ENCODE measurements around the gene TNFSF11. TPM values are rescaled to one million over a fixed set of nuclear protein-coding genes. Genes with fewer than 3 reads are reported as not detected.

Gene TNFSF11
- total and polyA plus RNA-seq, 4 donors: 0.15 to 0.40 (median 0.22) TPM; not detected in 1

- no peaks in the 10 kb centered on the region for H3K4me1 ChIP-seq (ENCODE audit: control insufficient read depth, insufficient read depth, low read length)
- peak in 2 of 6 donors; percentile 35 to 46 for DNase-seq (ENCODE audit: low read depth in 4 of 6, low spot score in 6 of 6)
- H3K27me3 ChIP-seq (ENCODE audit: control insufficient read depth, insufficient read depth, low read length): peaks cover 4% of the 10 kb centered on the region
- no peak overlapping the region for H3K27ac ChIP-seq (ENCODE audit: low read depth, low read length)
- no peaks in the 10 kb centered on the region for H3K9me3 ChIP-seq (ENCODE audit: control insufficient read depth, insufficient read depth, low read length)
- H3K36me3 ChIP-seq (ENCODE audit: control insufficient read depth, insufficient read depth, low read length): no peaks in the 10 kb centered on the region
- no peak overlapping the region for H3K4me3 ChIP-seq (ENCODE audit: low read depth, low read length)
Measured at GRCh38 chr13:42649141-42649540, 75.2 kb downstream of the TNFSF11 start.

GRCh38 chr13:42649831-42650230 is 75.9 kb downstream of the TNFSF11 start:
- no peak overlapping the region for H3K27ac ChIP-seq (ENCODE audit: low read depth, low read length)

GRCh38 chr13:42650506-42650905 is 76.6 kb downstream of the TNFSF11 start:
- H3K36me3 ChIP-seq (ENCODE audit: control insufficient read depth, insufficient read depth, low read length): no peaks in the 10 kb centered on the region
- DNase-seq (ENCODE audit: low read depth in 4 of 6, low spot score in 6 of 6): no peak
- H3K4me1 ChIP-seq (ENCODE audit: control insufficient read depth, insufficient read depth, low read length): no peaks in the 10 kb centered on the region
- no peak overlapping the region for H3K27ac ChIP-seq (ENCODE audit: low read depth, low read length)
- peaks cover 4% of the 10 kb centered on the region for H3K27me3 ChIP-seq (ENCODE audit: control insufficient read depth, insufficient read depth, low read length)
- H3K9me3 ChIP-seq (ENCODE audit: control insufficient read depth, insufficient read depth, low read length): no peaks in the 10 kb centered on the region
- H3K4me3 ChIP-seq (ENCODE audit: low read depth, low read length): no peak overlapping the region
- WGBS (ENCODE audit: insufficient coverage): 58% methylated on average over 2 of the region's 3 CpGs

More at GRCh38 chr13:42649831-42650230, 75.9 kb downstream of the TNFSF11 start:
- WGBS (ENCODE audit: insufficient coverage): no CpG with 5 or more reads among the region's 1 CpG
- DNase-seq (ENCODE audit: low read depth in 4 of 6, low spot score in 6 of 6): peak in 5 of 6 donors; percentile 36 to 95 (median 51)
- Histone ChIP-seq H3K4me3 (ENCODE audit: low read depth, low read length) (no peak overlapping the region), H3K27me3 (ENCODE audit: control insufficient read depth, insufficient read depth, low read length) (peaks cover 4% of the 10 kb centered on the region), H3K36me3 (ENCODE audit: control insufficient read depth, insufficient read depth, low read length) (no peaks in the 10 kb centered on the region), H3K9me3 (ENCODE audit: control insufficient read depth, insufficient read depth, low read length) (no peaks in the 10 kb centered on the region), H3K4me1 (ENCODE audit: control insufficient read depth, insufficient read depth, low read length) (no peaks in the 10 kb centered on the region)

GRCh38 chr13:42651936-42652641 is 78.1 kb downstream of the TNFSF11 start:
- no peaks in the 10 kb centered on the region for H3K9me3 ChIP-seq (ENCODE audit: control insufficient read depth, insufficient read depth, low read length)
- peaks cover 4% of the 10 kb centered on the region for H3K27me3 ChIP-seq (ENCODE audit: control insufficient read depth, insufficient read depth, low read length)
- H3K27ac ChIP-seq (ENCODE audit: low read depth, low read length): no peak overlapping the region
- no peak for DNase-seq (ENCODE audit: low read depth in 4 of 6, low spot score in 6 of 6)
- H3K36me3 ChIP-seq (ENCODE audit: control insufficient read depth, insufficient read depth, low read length): no peaks in the 10 kb centered on the region
- H3K4me1 ChIP-seq (ENCODE audit: control insufficient read depth, insufficient read depth, low read length): no peaks in the 10 kb centered on the region
- no peak overlapping the region for H3K4me3 ChIP-seq (ENCODE audit: low read depth, low read length)
- WGBS (ENCODE audit: insufficient coverage): 96% methylated on average over 4 of the region's 6 CpGs

DNA sequence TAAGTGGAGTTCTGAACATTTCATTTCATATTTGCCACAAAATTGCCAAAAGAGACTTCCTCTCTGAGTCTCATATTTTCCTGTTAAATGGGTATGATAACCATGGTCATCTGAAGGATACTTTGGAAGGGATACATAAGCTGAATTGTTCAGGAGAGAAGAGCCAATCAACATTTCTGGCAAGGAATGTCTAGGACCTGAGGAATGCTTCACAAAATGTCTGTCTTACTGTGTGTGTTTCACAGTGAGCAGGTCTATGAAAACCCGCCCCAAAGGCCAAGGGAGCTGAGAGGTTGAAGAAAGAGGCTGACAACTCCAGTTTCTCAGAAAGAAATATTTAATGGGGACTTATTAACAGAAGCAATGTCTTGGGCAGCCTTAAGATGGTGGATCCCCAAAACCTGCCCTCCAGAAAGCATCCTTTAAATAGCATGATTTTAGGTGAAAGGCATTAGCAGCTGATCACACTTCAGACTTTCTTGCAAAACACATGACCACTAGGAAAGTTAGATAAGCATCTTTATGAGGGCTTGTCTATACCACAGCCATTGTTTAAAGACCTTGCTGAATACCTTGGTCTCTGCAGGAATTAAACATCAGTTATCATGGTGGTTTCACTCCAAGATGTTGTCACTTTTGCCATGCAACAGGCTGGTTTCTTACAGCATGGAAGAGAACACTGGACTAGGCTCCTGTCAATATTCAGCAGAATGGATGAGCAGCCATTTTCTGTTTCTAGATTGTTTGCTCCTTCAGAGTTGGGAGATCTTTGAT is 78.9 kb downstream of the TNFSF11 start:
- no peak for DNase-seq (ENCODE audit: low read depth in 4 of 6, low spot score in 6 of 6)
- no peaks in the 10 kb centered on the region for H3K9me3 ChIP-seq (ENCODE audit: control insufficient read depth, insufficient read depth, low read length)
- WGBS (ENCODE audit: insufficient coverage): 100% methylated on average over 1 of the region's 1 CpG

GRCh38 chr13:42653679-42654078 is 79.7 kb downstream of the TNFSF11 start:
- peak in 1 of 6 donors; percentile 30 for DNase-seq (ENCODE audit: low read depth in 4 of 6, low spot score in 6 of 6)
- H3K4me3 ChIP-seq (ENCODE audit: low read depth, low read length): no peak overlapping the region
- H3K27ac ChIP-seq (ENCODE audit: low read depth, low read length): no peak overlapping the region
- H3K4me1 ChIP-seq (ENCODE audit: control insufficient read depth, insufficient read depth, low read length): no peaks in the 10 kb centered on the region
- no peaks in the 10 kb centered on the region for H3K36me3 ChIP-seq (ENCODE audit: control insufficient read depth, insufficient read depth, low read length)
- peaks cover 4% of the 10 kb centered on the region for H3K27me3 ChIP-seq (ENCODE audit: control insufficient read depth, insufficient read depth, low read length)
- WGBS (ENCODE audit: insufficient coverage): 50% methylated on average over 2 of the region's 3 CpGs
- H3K9me3 ChIP-seq (ENCODE audit: control insufficient read depth, insufficient read depth, low read length): no peaks in the 10 kb centered on the region

More for the DNA sequence above, 78.9 kb downstream of the TNFSF11 start:
- H3K27me3 ChIP-seq (ENCODE audit: control insufficient read depth, insufficient read depth, low read length): peaks cover 4% of the 10 kb centered on the region
- no peaks in the 10 kb centered on the region for H3K4me1 ChIP-seq (ENCODE audit: control insufficient read depth, insufficient read depth, low read length)
- H3K27ac ChIP-seq (ENCODE audit: low read depth, low read length): no peak overlapping the region
- H3K36me3 ChIP-seq (ENCODE audit: control insufficient read depth, insufficient read depth, low read length): no peaks in the 10 kb centered on the region
- H3K4me3 ChIP-seq (ENCODE audit: low read depth, low read length): no peak overlapping the region

- no peaks in the 10 kb centered on the region for H3K36me3 ChIP-seq (ENCODE audit: control insufficient read depth, insufficient read depth, low read length)
- peaks cover 4% of the 10 kb centered on the region for H3K27me3 ChIP-seq (ENCODE audit: control insufficient read depth, insufficient read depth, low read length)
- DNase-seq (ENCODE audit: low read depth in 4 of 6, low spot score in 6 of 6): no peak
Measured at GRCh38 chr13:42654212-42654611, 80.3 kb downstream of the TNFSF11 start.

GRCh38 chr13:42654722-42655121 is 80.8 kb downstream of the TNFSF11 start:
- no peaks in the 10 kb centered on the region for H3K36me3 ChIP-seq (ENCODE audit: control insufficient read depth, insufficient read depth, low read length)
- no peak for DNase-seq (ENCODE audit: low read depth in 4 of 6, low spot score in 6 of 6)
- H3K27ac ChIP-seq (ENCODE audit: low read depth, low read length): no peak overlapping the region
- no CpG with 5 or more reads among the region's 1 CpG for WGBS (ENCODE audit: insufficient coverage)
- H3K9me3 ChIP-seq (ENCODE audit: control insufficient read depth, insufficient read depth, low read length): no peaks in the 10 kb centered on the region
- H3K4me1 ChIP-seq (ENCODE audit: control insufficient read depth, insufficient read depth, low read length): no peaks in the 10 kb centered on the region
- no peak overlapping the region for H3K4me3 ChIP-seq (ENCODE audit: low read depth, low read length)
- H3K27me3 ChIP-seq (ENCODE audit: control insufficient read depth, insufficient read depth, low read length): peaks cover 4% of the 10 kb centered on the region

More at GRCh38 chr13:42654212-42654611, 80.3 kb downstream of the TNFSF11 start:
- no peaks in the 10 kb centered on the region for H3K4me1 ChIP-seq (ENCODE audit: control insufficient read depth, insufficient read depth, low read length)
- no peaks in the 10 kb centered on the region for H3K9me3 ChIP-seq (ENCODE audit: control insufficient read depth, insufficient read depth, low read length)
- H3K27ac ChIP-seq (ENCODE audit: low read depth, low read length): no peak overlapping the region
- H3K4me3 ChIP-seq (ENCODE audit: low read depth, low read length): no peak overlapping the region

GRCh38 chr13:42656161-42656560 is 82.2 kb downstream of the TNFSF11 start:
- Histone ChIP-seq H3K9me3 (ENCODE audit: control insufficient read depth, insufficient read depth, low read length) (no peaks in the 10 kb centered on the region), H3K36me3 (ENCODE audit: control insufficient read depth, insufficient read depth, low read length) (no peaks in the 10 kb centered on the region), H3K27me3 (ENCODE audit: control insufficient read depth, insufficient read depth, low read length) (peaks cover 4% of the 10 kb centered on the region), H3K27ac (ENCODE audit: low read depth, low read length) (no peak overlapping the region), H3K4me1 (ENCODE audit: control insufficient read depth, insufficient read depth, low read length) (no peaks in the 10 kb centered on the region), H3K4me3 (ENCODE audit: low read depth, low read length) (no peak overlapping the region)
- 33% methylated on average over 1 of the region's 1 CpG for WGBS (ENCODE audit: insufficient coverage)
- DNase-seq (ENCODE audit: low read depth in 4 of 6, low spot score in 6 of 6): no peak

DNA sequence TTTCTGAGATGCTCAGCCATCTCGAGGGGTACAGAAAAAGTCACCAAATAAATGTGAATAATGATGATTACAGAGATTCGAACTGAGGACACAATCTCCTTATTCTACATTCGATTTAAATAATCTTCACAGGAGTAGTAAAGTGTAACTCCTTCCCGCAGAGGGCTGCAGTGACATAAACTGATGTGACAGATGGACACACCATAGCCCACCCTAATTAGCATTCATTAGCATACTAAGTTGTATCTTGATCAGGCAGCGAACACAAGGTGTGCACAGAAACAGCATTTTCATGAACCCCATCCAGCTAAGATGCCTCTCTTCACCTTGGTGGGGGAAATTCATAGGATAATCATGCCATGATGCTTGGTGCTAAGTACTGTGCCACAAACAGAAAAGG is 83.0 kb downstream of the TNFSF11 start:
- WGBS (ENCODE audit: insufficient coverage): 50% methylated on average over 1 of the region's 5 CpGs
- no peak for DNase-seq (ENCODE audit: low read depth in 4 of 6, low spot score in 6 of 6)
- H3K9me3 ChIP-seq (ENCODE audit: control insufficient read depth, insufficient read depth, low read length): no peaks in the 10 kb centered on the region
- no peaks in the 10 kb centered on the region for H3K4me1 ChIP-seq (ENCODE audit: control insufficient read depth, insufficient read depth, low read length)
- no peak overlapping the region for H3K27ac ChIP-seq (ENCODE audit: low read depth, low read length)
- H3K4me3 ChIP-seq (ENCODE audit: low read depth, low read length): no peak overlapping the region
- peaks cover 3% of the 10 kb centered on the region for H3K27me3 ChIP-seq (ENCODE audit: control insufficient read depth, insufficient read depth, low read length)
- H3K36me3 ChIP-seq (ENCODE audit: control insufficient read depth, insufficient read depth, low read length): no peaks in the 10 kb centered on the region

Measured in spinal cord (tissue), 10 donors.